Left hindlimb (tissue), 1 donor: ENCODE measurements around the gene VKORC1L1.
"Not testable (repeated sequence)": the region's sequence is repeated elsewhere in the genome, so short reads cannot be mapped to it uniquely, and the experiment has no call there.

ENCODE experiments used
- DNase-seq: peaks from one replicate; pipeline ENCODE4 v3.0.0-alpha.2; 2018

VKORC1L1 gene

GRCh38 chr7:65979583-65980477 is 107.0 kb downstream of the VKORC1L1 start:
- no peak for DNase-seq

GRCh38 chr7:65980478-65981250 is 107.8 kb downstream of the VKORC1L1 start:
- DNase-seq: peak; percentile 47

- peak; percentile 95 for DNase-seq
These were observed 109.3 kb downstream of the VKORC1L1 start, which contains the start of gene GUSB for GRCh38 chr7:65981965-65982792. Gene GUSB, minus strand, starts transcription at chr7:65982213. Its CDS starts 30 bp downstream, at chr7:65982183.

GRCh38 chr7:65983965-65984658 is 111.2 kb downstream of the VKORC1L1 start:
- DNase-seq: no peak

- DNase-seq: no peak
These were observed 115.2 kb downstream of the VKORC1L1 start for GRCh38 chr7:65988084-65988483.

- DNase-seq: not testable (repeated sequence)
These were observed 115.6 kb downstream of the VKORC1L1 start for GRCh38 chr7:65988503-65988902.

- no peak for DNase-seq
These were observed 116.8 kb downstream of the VKORC1L1 start for GRCh38 chr7:65989694-65990080.

GRCh38 chr7:65991829-65992228 is 119.0 kb downstream of the VKORC1L1 start:
- DNase-seq: not testable (repeated sequence)

GRCh38 chr7:65992526-65992925 is 119.7 kb downstream of the VKORC1L1 start:
- no peak for DNase-seq

GRCh38 chr7:65994984-65995383 is 122.1 kb downstream of the VKORC1L1 start:
- DNase-seq: not testable (repeated sequence)

- not testable (repeated sequence) for DNase-seq
These were observed 128.0 kb downstream of the VKORC1L1 start for GRCh38 chr7:66000823-66001417.

GRCh38 chr7:66005115-66005671 is 132.3 kb downstream of the VKORC1L1 start:
- DNase-seq: not testable (repeated sequence)

GRCh38 chr7:66007232-66007631 is 134.4 kb downstream of the VKORC1L1 start:
- no peak for DNase-seq
